AG10803 (cell line): ENCODE measurements around the gene UBE2J2.

Experiments
- DNase-seq: peaks from one replicate; pipeline ENCODE4 v3.0.0; 2010; ENCODE audit warnings: low read depth
- H3K4me3 ChIP-seq: 2 replicates; pipeline ENCODE4 v1.5.1; 2011; ENCODE audit warnings: mild to moderate bottlenecking, low read length, control low read depth
- TF ChIP-seq, protein P1 (sequence below): conservative IDR thresholded peaks from 2 replicates; pipeline ENCODE4 v1.5.1; 2011; ENCODE audit warnings: mild to moderate bottlenecking, low read length, control low read depth, inconsistent platforms

UBE2J2 gene

DNA sequence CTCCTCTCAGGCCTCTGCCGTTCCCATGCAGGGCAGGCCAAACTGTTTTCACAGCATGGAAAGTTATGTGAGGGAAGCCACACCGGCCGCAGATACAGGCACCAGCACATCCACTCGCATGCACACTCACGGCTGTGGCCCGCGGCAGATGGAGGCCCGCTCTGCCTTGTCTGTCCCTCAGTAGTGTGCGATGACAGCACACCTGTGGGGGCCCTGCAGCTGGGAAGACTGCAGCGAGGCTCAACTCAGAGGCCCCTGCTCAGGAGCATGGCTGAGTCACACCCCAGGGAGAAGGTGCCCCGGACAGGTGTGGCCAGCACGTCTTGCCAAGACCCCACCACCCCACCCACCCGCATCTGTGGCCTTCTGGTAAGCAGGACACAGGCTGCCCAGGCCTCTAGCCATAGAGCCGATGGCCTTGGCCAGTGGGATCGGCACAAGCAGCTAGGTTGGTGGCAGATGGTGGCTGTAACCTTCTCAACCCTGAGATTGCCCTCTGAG is 1.3 kb upstream of the UBE2J2 start:
- H3K4me3 ChIP-seq: peak overlapping the region; percentile 71
- no peak for DNase-seq
- TF ChIP-seq, protein P1, sequence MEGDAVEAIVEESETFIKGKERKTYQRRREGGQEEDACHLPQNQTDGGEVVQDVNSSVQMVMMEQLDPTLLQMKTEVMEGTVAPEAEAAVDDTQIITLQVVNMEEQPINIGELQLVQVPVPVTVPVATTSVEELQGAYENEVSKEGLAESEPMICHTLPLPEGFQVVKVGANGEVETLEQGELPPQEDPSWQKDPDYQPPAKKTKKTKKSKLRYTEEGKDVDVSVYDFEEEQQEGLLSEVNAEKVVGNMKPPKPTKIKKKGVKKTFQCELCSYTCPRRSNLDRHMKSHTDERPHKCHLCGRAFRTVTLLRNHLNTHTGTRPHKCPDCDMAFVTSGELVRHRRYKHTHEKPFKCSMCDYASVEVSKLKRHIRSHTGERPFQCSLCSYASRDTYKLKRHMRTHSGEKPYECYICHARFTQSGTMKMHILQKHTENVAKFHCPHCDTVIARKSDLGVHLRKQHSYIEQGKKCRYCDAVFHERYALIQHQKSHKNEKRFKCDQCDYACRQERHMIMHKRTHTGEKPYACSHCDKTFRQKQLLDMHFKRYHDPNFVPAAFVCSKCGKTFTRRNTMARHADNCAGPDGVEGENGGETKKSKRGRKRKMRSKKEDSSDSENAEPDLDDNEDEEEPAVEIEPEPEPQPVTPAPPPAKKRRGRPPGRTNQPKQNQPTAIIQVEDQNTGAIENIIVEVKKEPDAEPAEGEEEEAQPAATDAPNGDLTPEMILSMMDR: no peak

DNA sequence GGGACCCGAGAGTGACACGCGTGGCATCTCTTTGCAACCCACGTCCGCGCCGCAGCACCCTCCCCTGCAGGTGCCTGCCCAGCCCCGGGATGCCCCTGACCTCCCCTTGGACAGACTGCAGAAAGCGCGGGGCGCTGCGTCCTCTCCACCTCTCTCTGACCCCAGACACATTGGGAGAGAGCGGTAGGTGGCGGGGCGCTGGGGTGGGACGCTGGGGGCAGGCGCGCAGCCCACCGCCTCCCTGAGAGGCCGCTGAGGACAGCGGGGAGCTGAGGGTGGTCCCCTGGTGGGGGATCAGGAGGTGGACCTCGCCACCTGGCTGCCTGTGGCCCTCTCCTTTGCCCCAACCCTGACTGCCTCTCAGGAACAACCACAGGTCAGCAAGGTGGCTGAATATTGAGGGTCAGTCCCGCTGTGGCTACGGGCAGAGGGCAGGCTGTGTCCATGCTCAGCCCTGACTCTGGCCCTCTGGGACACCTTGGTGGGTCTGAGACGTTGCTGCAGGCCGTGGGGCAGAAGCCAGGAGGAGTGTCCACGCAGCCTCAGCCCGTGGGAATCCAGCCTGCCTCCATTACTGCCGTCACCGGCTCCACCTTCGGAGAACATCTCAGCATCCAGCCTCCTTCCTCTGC is 761 bp upstream of the UBE2J2 start:
- peak overlapping the region; percentile 71 for H3K4me3 ChIP-seq
- TF ChIP-seq, protein P1: no peak
- no peak for DNase-seq

DNA sequence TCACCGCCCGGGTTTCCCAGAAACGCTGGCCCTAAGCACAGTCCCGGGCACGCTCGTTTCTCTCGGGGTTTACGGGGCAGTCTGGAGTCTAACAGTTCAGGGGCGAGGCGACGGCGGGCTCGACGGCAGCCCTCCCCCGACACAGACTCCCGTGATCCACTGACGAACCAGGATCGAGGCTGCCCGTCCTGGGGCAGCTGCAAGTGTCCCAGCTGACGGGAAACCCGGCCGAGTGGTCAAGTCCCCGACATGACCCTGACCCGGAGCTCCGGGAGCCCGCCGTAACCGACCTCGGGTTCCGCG is 494 bp downstream of the UBE2J2 start:
- TF ChIP-seq, protein P1: no peak
- DNase-seq: no peak
- peak overlapping the region; percentile 88 for H3K4me3 ChIP-seq

DNA sequence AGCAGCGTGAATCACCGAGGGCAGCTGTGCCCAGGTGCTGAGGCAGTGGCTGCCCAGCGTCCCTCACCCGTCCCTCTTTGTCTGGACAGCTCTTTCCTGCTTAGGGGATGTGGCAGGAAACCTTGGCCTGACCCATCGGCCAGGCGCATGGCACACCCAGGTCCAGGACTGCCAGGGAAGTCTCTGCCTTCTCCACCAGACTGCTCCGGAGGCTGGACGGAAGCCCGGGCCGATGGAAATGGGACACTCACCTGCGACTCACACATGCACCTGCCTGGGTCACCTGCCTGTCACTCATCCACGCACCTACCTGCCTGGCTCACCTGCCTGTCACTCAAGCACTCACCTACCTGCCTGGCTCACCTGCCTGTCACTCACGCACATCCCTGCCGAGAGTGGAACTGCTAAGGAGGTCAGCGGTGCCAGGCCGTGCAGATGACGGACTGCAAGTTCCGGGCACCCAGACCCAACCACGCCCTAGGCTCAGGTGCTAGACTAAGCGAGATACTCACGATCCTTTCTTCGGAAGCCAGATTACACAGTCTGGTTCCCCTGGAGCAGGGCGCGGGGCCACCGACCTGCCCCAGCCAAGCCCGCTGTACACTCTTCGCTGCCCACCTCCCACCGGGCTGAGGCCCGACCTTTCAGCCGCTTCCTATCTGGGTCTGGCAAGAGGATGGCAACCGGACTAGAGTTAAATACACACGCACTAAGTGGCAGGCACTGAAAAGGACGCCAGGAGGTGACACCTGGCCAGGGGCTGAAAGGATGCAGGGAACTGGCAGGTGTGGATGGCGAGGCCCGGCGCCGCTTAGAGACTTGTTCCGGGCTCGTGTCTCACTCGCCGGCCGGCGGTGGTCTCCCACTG is 1.1 kb downstream of the UBE2J2 start:
- peak overlapping the region; percentile 88 for H3K4me3 ChIP-seq
- no peak for DNase-seq
- TF ChIP-seq, protein P1: no peak

DNA sequence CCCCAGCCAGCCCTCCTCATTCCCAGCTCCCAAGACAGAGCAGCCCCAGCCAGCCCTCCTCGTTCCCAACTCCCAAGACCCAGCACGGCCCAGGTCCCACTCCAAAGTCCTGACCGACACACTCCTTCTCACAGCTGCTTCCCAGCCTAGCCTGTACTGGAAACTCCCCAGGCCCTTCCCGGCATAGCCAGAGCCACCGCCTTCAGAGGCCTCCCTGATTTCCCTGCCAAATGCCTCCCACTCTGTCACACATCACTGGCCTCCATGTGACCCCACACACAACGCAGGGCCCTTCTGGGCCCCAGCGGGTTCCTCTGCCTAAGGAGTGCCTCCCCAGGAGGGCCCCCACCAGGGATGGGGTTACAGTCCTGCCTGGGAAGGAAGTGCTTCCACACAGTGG is 2.8 kb downstream of the UBE2J2 start:
- peak; percentile 61 for DNase-seq
- H3K4me3 ChIP-seq: peak overlapping the region; percentile 38
- TF ChIP-seq, protein P1: no peak

DNA sequence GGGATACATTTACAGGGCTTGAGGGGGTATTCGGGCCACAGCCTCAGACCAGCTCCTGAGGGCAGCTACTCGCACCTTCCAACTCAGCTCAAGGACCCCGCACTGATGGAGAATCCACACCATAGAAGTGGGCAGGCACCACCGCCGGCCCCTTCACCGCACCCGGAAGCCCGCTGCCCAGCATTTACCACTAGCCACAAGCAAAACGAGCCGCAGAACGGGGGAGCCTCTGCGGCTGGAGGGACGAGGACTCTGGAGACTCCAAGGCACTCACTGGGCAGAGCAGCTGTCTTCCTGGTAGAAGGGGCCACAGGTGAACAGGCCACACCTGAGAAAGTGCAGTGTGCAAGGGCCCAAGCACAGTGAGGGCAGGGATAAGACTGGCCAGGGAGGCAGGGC is 5.4 kb downstream of the UBE2J2 start:
- TF ChIP-seq, protein P1: no peak
- no peak overlapping the region for H3K4me3 ChIP-seq
- no peak for DNase-seq
